CD4-positive, alpha-beta T cell treated with Interleukin-12 subunit alpha and Interleukin-12 subunit beta, for 1 hour (primary cell): ENCODE results near the gene DAZAP1.

Source experiments
- DNase-seq: peaks from one replicate; pipeline ENCODE4 v3.0.0-alpha.2; 2020

DAZAP1 gene

GRCh38 chr19:1407528-1408299 lies at the start of gene DAZAP1:
DAZAP1 (plus strand) TSS chr19:1407586; CDS start chr19:1407774, 188 bp downstream.
- DNase-seq: peak; percentile 38

GRCh38 chr19:1360126-1360817 lies 47.1 kb upstream of the DAZAP1 start:
- DNase-seq: no peak

DNA sequence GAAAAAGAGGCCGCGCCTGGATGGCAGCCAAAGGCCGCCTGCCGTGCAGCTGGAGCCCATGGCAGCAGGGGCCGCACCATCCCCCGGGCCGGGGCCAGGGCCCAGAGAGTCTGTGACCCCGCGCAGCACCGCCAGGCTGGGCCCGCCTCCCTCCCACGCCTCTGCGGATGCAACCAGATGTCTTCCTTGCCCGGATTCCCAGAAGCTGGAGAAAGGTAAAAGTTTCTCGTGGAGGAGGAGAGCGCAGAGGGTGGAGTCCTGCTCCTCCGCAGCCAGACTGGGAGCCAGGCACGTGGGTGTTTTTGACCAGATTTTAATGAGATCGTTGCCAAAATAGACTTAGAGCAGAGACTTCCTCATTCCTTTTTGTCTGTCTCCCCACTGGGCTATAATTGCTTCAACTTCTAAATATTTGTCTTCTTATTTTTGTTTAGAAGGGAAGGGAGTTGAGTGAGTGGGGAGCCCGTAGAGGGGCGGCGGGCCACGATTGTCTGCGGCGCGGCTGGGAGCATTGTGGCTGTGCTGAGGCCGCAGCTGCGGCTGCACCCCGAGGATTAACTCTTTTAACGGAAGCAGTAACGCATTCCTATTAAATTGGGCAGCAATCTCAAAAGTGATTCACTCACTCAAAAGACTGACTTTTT lies 46.4 kb upstream of the DAZAP1 start:
- DNase-seq: no peak

DNA sequence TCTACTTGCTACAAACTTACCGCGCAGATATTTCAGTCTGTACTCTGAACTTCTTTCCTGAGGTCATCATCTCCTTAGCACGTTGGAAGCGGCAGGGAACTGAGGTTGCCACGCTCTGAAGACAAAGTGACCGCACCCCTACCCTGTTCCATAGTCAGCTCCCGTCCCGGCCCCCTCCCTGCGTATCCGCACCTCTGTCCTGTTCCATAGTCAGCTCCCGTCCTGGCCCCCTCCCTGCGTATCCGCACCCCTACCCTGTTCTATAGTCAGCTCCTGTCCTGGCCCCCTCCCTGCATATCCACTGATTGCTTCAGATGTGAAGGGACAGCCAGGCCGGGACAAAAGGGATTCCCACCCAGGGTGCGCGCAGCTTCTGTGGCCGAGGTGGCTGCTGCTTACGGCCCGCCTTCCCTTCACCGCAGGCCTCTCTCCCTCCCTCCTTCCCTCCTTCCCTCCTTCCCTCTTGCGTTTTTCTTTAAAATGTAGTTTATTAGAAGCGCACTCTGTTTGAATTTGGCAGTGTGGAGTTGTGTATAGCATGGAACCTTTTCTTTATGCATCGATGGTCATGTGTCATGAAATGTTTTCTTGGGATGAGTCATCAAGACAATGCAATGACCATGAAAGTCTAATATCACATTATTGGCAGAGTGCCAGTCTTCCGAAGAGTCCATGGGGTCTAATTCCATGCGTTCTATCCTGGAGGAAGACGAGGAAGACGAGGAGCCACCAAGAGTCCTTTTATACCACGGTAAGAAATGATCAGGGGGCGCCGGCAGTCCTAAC lies 45.6 kb upstream of the DAZAP1 start:
- no peak for DNase-seq

GRCh38 chr19:1362387-1363257 lies 44.8 kb upstream of the DAZAP1 start:
- DNase-seq: no peak

DNA sequence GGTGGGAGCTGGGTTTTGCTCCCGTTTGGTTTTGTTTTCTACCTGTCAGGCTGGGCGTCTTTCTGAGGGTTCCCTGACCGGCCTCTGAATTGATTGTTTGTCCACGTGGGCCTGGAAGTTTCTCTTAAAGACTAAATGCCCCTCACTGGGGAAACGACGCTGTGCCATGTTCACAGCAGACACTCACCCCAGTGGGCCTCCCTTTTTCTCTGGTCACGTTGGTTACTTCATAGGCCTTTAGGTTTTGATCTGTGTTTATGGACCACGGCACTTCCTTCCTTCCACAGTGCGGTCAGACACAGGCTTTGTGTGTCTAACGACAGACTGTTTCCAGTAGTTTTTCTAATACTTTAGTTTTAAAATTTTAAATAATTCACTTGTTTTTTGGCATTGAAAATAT lies 43.8 kb upstream of the DAZAP1 start:
- peak; percentile 53 for DNase-seq

- peak; percentile 22 for DNase-seq
Observed at GRCh38 chr19:1364070-1364704, 43.2 kb upstream of the DAZAP1 start.

DNA sequence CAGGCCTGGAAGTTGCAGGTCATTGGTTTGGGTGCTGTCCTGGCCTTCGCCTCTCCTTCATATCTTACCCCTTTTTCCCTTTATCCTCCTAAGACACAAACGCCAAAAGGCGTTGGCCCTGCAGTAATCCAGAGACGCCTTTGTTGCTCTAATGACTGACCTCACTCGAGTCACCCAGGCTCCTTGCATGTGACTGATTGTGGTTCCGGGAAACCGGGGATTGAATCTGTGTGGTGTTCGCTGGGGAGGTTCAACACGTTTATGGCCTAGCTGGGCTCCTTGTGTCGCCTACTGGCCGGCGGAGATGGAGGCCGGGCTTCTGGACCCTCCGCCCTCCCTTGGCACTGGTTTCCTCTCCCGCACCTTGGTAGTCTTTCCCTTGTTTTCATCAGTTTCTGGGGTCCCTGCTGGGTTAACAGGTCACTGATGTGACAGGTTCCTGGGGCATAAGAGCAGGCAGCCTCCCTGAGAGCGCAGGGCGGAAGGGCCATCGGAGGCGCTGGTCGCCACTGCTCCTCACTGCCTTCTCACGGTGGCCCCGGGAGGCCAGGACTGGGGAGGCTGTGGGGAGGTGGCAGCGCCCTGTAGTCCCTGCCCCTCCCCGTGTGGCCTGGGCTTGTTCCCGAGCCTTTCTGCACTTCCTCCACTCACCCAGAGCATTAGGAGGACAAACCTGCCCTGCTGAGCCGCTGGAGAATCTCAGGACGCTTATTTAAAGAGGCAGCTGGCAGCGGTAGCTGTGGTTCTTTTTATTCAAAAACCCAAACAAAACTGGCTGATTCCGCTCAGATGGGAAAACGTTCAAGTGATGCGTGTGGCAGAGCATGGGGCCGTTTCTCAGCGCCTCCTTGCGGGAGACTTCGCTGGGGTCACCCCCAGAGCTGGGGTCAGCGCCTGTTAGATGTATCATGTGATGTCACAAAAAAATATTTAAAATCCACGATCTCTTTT lies 41.8 kb upstream of the DAZAP1 start:
- no peak for DNase-seq

DNA sequence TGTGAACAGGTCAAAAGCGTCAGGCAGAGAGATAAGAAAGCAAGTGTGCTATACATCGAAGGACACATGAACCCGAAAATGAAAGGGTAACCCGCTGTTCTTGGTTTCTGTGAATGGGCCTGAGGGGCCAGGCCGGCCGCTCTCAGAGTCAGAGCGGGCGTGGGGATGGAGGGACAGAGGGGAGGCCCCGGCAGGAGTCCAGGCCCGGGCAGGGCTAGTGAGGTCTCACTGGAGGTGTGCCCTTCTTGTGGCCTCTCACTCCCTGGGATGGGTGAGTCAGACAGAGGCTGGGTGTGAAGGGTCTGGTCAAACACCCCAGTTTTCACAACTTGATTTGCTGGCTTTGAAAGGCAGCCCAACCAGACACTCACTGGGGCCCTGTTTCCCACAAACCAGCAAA lies 41.1 kb upstream of the DAZAP1 start:
- no peak for DNase-seq

GRCh38 chr19:1366899-1367870 lies 40.2 kb upstream of the DAZAP1 start:
- no peak for DNase-seq

- DNase-seq: no peak
Observed at GRCh38 chr19:1369214-1369805, 38.1 kb upstream of the DAZAP1 start.

DNA sequence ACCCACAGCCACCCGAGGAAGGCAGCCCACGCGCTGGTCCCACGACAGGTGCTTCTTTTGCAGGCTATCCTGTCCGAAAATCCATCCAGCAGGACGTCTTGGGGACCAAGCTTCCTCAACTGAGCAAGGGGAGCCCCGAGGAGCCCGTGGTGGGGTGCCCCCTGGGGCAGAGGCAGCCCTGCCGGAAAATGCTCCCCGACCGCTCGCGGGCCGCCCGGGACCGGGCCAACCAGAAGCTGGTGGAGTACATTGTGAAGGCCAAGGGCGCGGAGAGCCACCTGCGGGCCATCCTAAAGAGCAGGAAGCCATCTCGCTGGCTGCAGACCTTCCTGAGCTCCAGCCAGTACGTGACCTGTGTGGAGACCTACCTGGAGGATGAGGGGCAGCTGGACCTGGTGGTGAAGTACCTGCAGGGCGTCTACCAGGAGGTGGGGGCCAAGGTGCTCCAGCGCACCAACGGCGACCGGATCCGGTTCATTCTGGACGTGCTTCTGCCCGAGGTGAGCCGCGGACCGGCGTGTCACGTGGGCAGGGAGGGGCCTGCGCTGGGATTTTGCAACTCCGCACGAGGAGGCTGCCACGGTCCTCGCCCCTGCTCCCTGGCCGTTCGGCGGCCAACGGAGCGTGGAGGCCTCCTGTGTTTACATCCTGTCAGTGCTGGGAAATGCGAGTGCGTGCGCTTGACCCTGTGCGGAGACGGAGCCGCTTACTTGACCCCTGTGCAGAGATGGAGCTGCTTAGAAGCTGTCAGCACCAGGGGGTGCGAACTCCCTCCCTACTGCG lies 36.6 kb upstream of the DAZAP1 start:
- DNase-seq: no peak

- no peak for DNase-seq
Observed at GRCh38 chr19:1373042-1373533, 34.3 kb upstream of the DAZAP1 start.

DNA sequence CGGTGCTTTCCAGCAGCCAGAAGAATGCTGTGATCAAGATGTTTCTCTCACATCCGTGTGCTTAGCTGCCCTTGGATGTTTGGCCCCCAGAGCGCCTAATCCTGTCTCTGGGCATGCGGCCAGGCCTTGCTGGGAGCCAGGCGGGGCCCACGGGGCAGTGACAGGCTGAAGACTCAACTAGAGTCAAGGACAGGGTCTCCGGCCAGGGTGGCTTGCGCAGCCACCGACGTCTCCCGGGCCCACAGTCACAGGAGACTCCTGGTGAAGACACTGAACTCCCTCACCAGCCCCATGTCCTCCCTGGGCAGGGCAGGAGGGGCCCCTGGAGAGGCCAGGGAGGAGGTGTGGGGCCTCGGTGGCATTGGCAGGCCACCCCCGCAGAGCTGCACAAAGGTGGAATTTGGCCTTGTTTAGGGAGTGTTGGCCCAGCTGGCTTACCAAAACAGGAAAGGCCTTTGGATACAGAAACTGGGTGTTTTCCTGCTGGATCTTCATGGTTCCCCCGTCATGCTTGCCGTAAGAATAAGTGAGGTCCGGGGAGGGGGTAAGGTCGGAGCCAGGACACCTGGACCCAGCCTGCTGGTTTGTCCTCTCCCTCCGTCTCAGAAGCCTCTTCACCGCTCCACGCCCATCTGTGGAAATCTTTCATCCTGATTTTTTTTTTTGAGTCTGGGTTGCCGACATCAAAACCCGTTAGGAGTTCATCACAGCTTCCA lies 33.7 kb upstream of the DAZAP1 start:
- DNase-seq: no peak

DNA sequence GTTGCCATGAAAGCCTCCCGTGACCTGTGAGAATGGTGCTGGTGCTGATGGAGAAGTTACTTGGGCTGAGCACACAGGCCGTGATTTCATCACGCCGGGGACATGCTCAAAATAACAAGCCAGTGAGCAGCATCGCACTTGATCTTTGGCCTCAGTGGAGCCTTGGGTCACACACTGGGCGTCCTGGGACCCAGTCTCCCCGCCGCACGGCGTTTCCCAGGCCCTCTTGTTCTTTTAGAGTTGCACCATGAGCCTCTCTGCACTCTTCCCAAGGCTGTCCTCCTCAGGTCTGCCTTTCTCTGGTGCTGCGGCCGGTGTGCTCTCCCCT lies 33.2 kb upstream of the DAZAP1 start:
- DNase-seq: no peak

GRCh38 chr19:1376415-1376805 lies 31.0 kb upstream of the DAZAP1 start:
- DNase-seq: no peak
